ENCODE data around the gene KLRC3.
"Not testable (repeated sequence)": the region's sequence is repeated elsewhere in the genome, so short reads cannot be mapped to it uniquely, and the experiment has no call there.

The KLRC3 gene

DNA sequence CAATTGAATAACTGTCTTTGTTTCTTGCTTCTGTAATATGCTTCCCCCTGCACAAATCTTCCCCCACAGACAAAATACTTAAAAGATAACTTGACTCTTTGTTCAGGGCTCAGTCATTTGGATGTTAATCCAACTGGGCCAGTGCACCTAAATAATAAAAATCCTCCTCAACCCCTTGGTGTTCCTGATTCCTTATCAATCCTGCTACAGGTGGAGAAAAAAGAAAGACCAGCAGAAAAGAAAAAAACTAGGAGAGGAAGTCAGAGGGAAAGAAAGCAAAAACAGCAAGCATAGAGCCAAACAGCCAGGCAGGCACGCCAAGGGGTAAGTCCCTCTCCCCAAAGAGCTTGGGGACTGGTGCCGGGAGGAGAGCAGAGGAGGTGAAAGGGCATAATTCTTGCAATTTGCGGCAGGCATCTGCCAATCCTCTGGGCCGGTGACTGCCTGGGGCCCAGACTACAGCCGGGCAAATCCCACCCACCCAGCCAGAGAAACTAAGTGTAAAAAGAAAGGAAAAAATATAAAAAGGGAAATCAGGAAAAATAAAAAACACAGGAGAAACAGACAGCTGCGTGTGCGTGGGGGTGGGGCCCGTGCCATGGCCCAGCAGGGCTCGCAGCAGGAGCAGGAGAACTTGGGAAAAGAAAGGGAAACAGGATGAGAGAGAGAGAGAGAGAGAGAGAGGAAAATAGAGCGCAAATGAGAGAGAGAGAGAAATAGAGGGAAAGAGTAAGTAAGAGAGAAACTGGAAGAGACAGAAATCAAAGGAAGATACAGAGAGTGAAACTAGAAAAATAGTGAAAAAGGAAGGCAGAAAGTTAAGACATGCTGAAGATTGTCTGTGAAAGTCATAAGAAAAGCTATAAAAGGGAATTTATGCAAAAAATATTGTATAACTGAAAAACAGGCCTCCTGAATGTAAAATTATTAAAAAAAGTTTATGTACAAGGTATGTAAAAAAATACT, 51.9 kb downstream of the KLRC3 start:
- DNase-seq (ENCODE audit: low read depth): no peak

DNA sequence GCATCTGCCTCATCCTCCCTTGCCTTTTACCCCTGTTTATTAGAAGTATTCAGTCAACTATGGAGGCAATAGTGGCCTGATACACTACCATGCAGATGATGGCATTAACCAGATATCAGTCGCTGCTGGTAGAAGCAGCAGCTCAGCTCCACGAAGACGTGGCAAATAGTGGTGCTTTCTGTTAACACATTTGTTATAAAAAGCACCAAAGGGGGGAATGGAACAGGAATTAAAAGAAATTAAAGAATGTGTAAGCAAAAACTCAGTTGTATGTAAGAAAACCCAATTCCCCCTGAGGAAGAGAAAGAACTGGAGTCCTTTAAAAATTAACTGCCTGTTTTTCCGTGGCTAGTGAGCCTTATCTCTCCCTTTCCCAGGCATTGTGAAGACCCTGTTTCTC, 52.7 kb downstream of the KLRC3 start:
- not testable (repeated sequence) for DNase-seq (ENCODE audit: low read depth)

DNA sequence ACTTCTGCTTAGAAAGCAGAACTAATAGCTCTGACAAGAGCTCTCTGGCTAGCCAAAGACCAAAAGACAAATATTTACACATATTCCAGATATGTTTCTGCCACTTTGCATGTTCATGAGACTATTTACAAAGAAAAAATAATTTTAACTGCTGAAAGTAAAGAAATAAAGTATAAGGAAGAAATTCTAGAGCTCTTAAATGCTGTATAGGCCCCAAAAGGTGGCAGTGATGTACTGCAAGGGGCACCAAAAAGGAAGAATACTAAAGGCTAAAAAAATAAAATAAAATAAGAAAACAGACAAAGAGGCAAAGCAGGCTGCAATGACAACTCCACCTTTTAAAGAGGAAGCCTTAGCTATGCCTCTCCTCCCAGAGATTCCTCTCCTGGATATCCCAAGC, 53.5 kb downstream of the KLRC3 start:
- no peak for DNase-seq (ENCODE audit: low read depth)

GRCh38 chr12:10365696-10366405, 54.5 kb downstream of the KLRC3 start:
- DNase-seq (ENCODE audit: low read depth): no peak

DNA sequence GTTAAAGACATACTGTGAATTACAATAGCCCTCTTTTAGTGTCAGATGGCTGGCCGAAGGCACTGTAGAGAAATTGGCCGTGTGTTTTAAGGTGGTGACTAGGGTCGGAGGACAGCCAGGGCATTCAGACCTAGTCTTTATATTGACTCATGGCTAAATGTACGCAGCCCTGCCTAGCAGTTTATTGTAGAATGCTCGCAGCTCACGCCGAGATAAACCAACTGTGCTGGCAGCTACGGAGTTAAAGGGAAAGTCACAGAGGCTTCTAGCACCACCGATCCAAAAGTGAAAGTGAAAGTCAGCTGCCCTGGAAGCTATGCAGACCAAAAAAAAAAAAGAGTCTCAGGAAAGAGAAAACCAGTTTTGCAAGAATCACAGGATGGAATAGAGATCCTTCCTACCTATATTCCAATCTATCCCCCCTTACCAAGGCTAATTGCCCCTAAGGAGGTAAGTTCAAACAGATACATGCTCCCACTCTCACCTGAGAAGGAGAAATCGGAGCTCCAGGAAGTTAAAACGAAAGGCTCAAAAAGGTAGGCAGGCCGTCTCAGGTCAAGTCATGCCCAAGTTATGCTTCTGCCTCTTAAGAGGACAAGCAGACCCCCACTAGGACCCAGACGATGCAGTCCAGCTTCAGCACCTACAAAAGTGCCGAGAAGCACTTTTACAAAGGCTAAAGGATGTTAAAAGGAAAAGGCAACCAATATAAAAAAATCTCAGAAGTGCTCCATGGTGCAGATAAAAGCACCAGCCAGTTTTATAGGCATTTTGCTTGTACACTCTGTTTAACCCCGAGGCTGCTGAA, 55.4 kb downstream of the KLRC3 start:
- no peak for DNase-seq (ENCODE audit: low read depth)

DNA sequence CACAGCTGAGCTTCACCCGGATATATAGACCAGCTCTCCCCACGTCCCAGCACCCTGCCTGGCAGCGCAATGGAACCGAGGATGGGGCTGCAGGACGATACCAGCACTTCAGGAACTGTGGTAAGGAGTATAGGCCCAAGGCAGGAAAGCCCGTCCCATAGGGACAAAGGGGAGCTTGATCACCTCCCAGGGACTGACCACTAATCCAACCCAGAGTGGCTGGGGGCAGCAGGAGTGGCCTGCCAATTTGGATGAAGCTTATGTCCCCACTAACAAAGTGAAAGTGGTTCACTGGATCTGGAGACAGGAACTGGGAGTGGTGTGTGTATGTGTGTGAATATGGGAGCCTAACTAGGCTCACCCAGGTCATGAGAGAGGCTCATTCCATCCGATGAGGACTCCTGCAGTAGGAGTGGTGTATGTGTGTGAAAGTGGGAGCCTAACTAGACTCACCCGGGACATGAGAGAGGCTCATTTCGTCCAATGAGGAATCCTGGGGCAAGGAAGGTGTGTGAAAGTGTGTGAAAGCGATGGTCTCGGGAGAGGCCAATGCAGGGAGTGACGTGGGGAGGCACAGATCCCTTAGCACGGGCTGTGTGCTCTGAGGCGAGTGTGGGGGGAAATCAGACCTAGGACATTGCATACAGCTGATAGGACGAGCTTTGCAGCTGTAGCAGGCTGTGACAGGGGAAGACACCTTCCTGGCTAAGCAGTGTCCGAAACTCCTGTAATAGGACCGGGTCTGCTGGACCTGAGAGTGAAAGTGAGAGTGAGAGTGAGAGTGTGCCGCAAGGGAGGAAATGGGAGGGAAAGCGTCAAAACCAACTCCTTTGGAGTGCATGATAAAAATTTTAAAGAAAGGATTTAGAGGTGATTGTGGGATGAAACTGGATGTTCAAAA, 56.2 kb downstream of the KLRC3 start:
- no peak for DNase-seq (ENCODE audit: low read depth)

- DNase-seq (ENCODE audit: low read depth): no peak
These were observed 56.8 kb downstream of the KLRC3 start for GRCh38 chr12:10363658-10363913.

DNA sequence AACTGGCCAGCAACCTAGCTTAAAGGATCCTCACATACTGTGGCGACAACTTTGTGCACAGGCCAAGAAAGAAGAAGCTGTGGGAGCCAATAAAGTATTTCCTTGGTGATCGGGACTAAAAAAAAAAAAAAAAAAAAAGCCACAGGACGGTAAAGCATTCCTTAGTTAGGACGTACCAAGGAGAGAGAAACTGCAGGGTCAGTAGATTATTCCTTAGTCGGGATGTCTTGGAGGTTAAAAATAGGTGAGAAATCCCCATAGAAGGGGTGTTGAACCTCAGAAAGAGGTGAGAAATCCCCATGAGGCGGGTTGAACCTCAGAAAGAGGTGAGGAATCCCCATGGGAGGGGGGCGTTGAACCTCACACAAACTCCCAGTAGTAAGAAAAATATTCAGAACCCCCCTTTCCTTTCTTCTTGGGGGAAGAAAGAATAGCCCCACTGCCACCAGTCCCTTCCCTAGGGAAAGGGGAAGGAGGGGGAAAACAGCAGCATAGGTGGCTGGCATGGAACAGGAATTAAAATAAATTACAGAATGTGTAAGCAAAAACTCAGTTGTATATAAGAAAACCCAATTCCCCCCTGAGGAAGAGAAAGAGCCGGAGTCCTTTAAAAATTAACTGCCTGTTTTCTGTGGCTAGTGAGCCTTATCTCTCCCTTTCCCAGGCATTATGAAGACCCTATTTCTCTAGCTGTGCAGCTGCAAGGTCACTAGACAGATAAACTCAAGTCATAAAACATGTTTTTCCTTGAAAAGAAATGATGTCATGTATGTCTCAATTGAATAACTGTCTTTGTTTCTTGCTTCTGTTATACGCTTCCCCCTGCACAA, 57.4 kb downstream of the KLRC3 start:
- no peak for DNase-seq (ENCODE audit: low read depth)

- DNase-seq (ENCODE audit: low read depth): no peak
These were observed 58.1 kb downstream of the KLRC3 start for GRCh38 chr12:10362325-10362724.
